ENCODE data around the gene SDK2.
A peak's percentile ranks its signal among the peaks of the same experiment; 100 is the strongest.

SDK2 gene

GRCh38 chr17:73338566-73339197 is 305.6 kb downstream of the SDK2 start:
- H3K18ac ChIP-seq (ENCODE audit: low read length): peak overlapping the region; percentile 50
- no peak overlapping the region for H2BK12ac ChIP-seq (ENCODE audit: low read length)
- no peak overlapping the region for H2AK5ac ChIP-seq (ENCODE audit: low read depth, low read length)
- H3K9ac ChIP-seq (ENCODE audit: low read depth, low read length, poor library complexity): no peak overlapping the region
- H2BK5ac ChIP-seq (ENCODE audit: low read length): no peak overlapping the region
- H4K91ac ChIP-seq (ENCODE audit: low read depth, low read length, poor library complexity): no peak overlapping the region
- H3K4ac ChIP-seq (ENCODE audit: low read length): no peak overlapping the region
- H2BK120ac ChIP-seq (ENCODE audit: low read depth, low read length): no peak overlapping the region
- H3K4me1 ChIP-seq (ENCODE audit: control insufficient read depth in 2 of 2, insufficient read depth in 1 of 2, low read depth in 1 of 2, low read length in 2 of 2): peaks cover 24 to 34% of the 10 kb centered on the region in 2 donors
- H3K4me3 ChIP-seq (ENCODE audit: low read length in 2 of 2): no peak overlapping the region
- H4K8ac ChIP-seq (ENCODE audit: low read depth, low read length): no peak overlapping the region
- H2BK15ac ChIP-seq (ENCODE audit: low read length): no peak overlapping the region
- no peaks in the 10 kb centered on the region for H3K9me3 ChIP-seq (replicated peaks in 1 of 2; ENCODE audit: control insufficient read depth in 2 of 2, insufficient read depth in 1 of 2, low read depth in 1 of 2, low read length in 2 of 2)
- H3K23ac ChIP-seq (ENCODE audit: low read depth, low read length, poor library complexity): no peak overlapping the region
- no peaks in the 10 kb centered on the region for H3K27me3 ChIP-seq (ENCODE audit: control insufficient read depth in 3 of 3, insufficient read depth in 3 of 3, low read depth in 1 of 3, low read length in 3 of 3)
- H3K27ac ChIP-seq (replicated peaks; ENCODE audit: low read length): no peak overlapping the region
- WGBS, 2 donors (ENCODE audit: extremely low coverage in 2 of 2, insufficient read length in 2 of 2, insufficient replicate concordance in 1 of 2): no CpG with 5 or more reads among the region's 22 CpGs
- H3K79me1 ChIP-seq (ENCODE audit: low read depth, low read length): peaks cover 3% of the 10 kb centered on the region
- DNase-seq (ENCODE audit: low spot score): no peak
- no peak overlapping the region for H2AFZ ChIP-seq (ENCODE audit: low read length)
- H3K36me3 ChIP-seq (replicated peaks in 1 of 2; ENCODE audit: control insufficient read depth in 2 of 2, insufficient read depth in 2 of 2, low read length in 2 of 2): peaks cover 8 to 12% of the 10 kb centered on the region in 2 donors
- no peak overlapping the region for H3K14ac ChIP-seq (ENCODE audit: low read length)
- H3K4me2 ChIP-seq (ENCODE audit: insufficient read depth, low read length, poor library complexity, severe bottlenecking): no peak overlapping the region

- Histone ChIP-seq H3K9ac (ENCODE audit: low read depth, low read length, poor library complexity) (no peak overlapping the region), H3K27ac (replicated peaks; ENCODE audit: low read length) (no peak overlapping the region), H2BK5ac (ENCODE audit: low read length) (no peak overlapping the region), H2AK5ac (ENCODE audit: low read depth, low read length) (no peak overlapping the region), H3K18ac (ENCODE audit: low read length) (no peak overlapping the region), H2BK12ac (ENCODE audit: low read length) (no peak overlapping the region), H3K4me2 (ENCODE audit: insufficient read depth, low read length, poor library complexity, severe bottlenecking) (no peak overlapping the region), H3K4me3 (ENCODE audit: low read length in 2 of 2) (no peak overlapping the region), H4K91ac (ENCODE audit: low read depth, low read length, poor library complexity) (no peak overlapping the region), H3K9me3 (replicated peaks in 1 of 2; ENCODE audit: control insufficient read depth in 2 of 2, insufficient read depth in 1 of 2, low read depth in 1 of 2, low read length in 2 of 2) (no peaks in the 10 kb centered on the region), H3K14ac (ENCODE audit: low read length) (no peak overlapping the region), H3K4ac (ENCODE audit: low read length) (no peak overlapping the region), H2BK15ac (ENCODE audit: low read length) (no peak overlapping the region), H2BK120ac (ENCODE audit: low read depth, low read length) (no peak overlapping the region), H3K27me3 (ENCODE audit: control insufficient read depth in 3 of 3, insufficient read depth in 3 of 3, low read depth in 1 of 3, low read length in 3 of 3) (no peaks in the 10 kb centered on the region), H3K79me1 (ENCODE audit: low read depth, low read length) (peaks cover 3% of the 10 kb centered on the region), H4K8ac (ENCODE audit: low read depth, low read length) (no peak overlapping the region), H3K36me3 (replicated peaks in 1 of 2; ENCODE audit: control insufficient read depth in 2 of 2, insufficient read depth in 2 of 2, low read length in 2 of 2) (peaks cover 8 to 12% of the 10 kb centered on the region in 2 donors), H3K23ac (ENCODE audit: low read depth, low read length, poor library complexity) (no peak overlapping the region), H2AFZ (ENCODE audit: low read length) (no peak overlapping the region), H3K4me1 (ENCODE audit: control insufficient read depth in 2 of 2, insufficient read depth in 1 of 2, low read depth in 1 of 2, low read length in 2 of 2) (peaks cover 21 to 33% of the 10 kb centered on the region in 2 donors)
- no CpG with 5 or more reads among the region's 13 CpGs for WGBS, 2 donors (ENCODE audit: extremely low coverage in 2 of 2, insufficient read length in 2 of 2, insufficient replicate concordance in 1 of 2)
- DNase-seq (ENCODE audit: low spot score): no peak
Measured at GRCh38 chr17:73338050-73338521, 306.2 kb downstream of the SDK2 start.

GRCh38 chr17:73337330-73337710 is 306.9 kb downstream of the SDK2 start:
- no peak overlapping the region for H3K4me2 ChIP-seq (ENCODE audit: insufficient read depth, low read length, poor library complexity, severe bottlenecking)

GRCh38 chr17:73336408-73337329 is 307.6 kb downstream of the SDK2 start:
- H3K14ac ChIP-seq (ENCODE audit: low read length): no peak overlapping the region
- H3K18ac ChIP-seq (ENCODE audit: low read length): peak overlapping the region; percentile 54
- H3K79me1 ChIP-seq (ENCODE audit: low read depth, low read length): peaks cover 3% of the 10 kb centered on the region
- peak overlapping the region; percentile 60 for H2BK12ac ChIP-seq (ENCODE audit: low read length)
- no peak overlapping the region for H3K4me2 ChIP-seq (ENCODE audit: insufficient read depth, low read length, poor library complexity, severe bottlenecking)
- no peaks in the 10 kb centered on the region for H3K27me3 ChIP-seq (ENCODE audit: control insufficient read depth in 3 of 3, insufficient read depth in 3 of 3, low read depth in 1 of 3, low read length in 3 of 3)
- no peak overlapping the region for H2BK5ac ChIP-seq (ENCODE audit: low read length)
- no peak overlapping the region for H3K27ac ChIP-seq (replicated peaks; ENCODE audit: low read length)
- peaks cover 8 to 12% of the 10 kb centered on the region in 2 donors for H3K36me3 ChIP-seq (replicated peaks in 1 of 2; ENCODE audit: control insufficient read depth in 2 of 2, insufficient read depth in 2 of 2, low read length in 2 of 2)
- WGBS, 2 donors (ENCODE audit: extremely low coverage in 2 of 2, insufficient read length in 2 of 2, insufficient replicate concordance in 1 of 2): no CpG with 5 or more reads among the region's 13 CpGs
- no peak overlapping the region for H3K4ac ChIP-seq (ENCODE audit: low read length)
- H4K91ac ChIP-seq (ENCODE audit: low read depth, low read length, poor library complexity): no peak overlapping the region
- H3K9me3 ChIP-seq (replicated peaks in 1 of 2; ENCODE audit: control insufficient read depth in 2 of 2, insufficient read depth in 1 of 2, low read depth in 1 of 2, low read length in 2 of 2): no peaks in the 10 kb centered on the region
- no peak overlapping the region for H2AFZ ChIP-seq (ENCODE audit: low read length)
- no peak overlapping the region for H2BK120ac ChIP-seq (ENCODE audit: low read depth, low read length)
- H3K4me1 ChIP-seq (ENCODE audit: control insufficient read depth in 2 of 2, insufficient read depth in 1 of 2, low read depth in 1 of 2, low read length in 2 of 2): peaks cover 8 to 22% of the 10 kb centered on the region in 2 donors
- H2AK5ac ChIP-seq (ENCODE audit: low read depth, low read length): no peak overlapping the region
- peak overlapping the region; percentile 13 for H3K9ac ChIP-seq (ENCODE audit: low read depth, low read length, poor library complexity)
- no peak overlapping the region for H3K23ac ChIP-seq (ENCODE audit: low read depth, low read length, poor library complexity)
- no peak overlapping the region for H2BK15ac ChIP-seq (ENCODE audit: low read length)
- H3K4me3 ChIP-seq (ENCODE audit: low read length in 2 of 2): no peak overlapping the region
- H4K8ac ChIP-seq (ENCODE audit: low read depth, low read length): no peak overlapping the region
- no peak for DNase-seq (ENCODE audit: low spot score)

More at GRCh38 chr17:73337330-73337710, 306.9 kb downstream of the SDK2 start:
- H3K9me3 ChIP-seq (replicated peaks in 1 of 2; ENCODE audit: control insufficient read depth in 2 of 2, insufficient read depth in 1 of 2, low read depth in 1 of 2, low read length in 2 of 2): no peaks in the 10 kb centered on the region
- H3K23ac ChIP-seq (ENCODE audit: low read depth, low read length, poor library complexity): no peak overlapping the region
- H4K91ac ChIP-seq (ENCODE audit: low read depth, low read length, poor library complexity): no peak overlapping the region
- no CpG with 5 or more reads among the region's 4 CpGs for WGBS, 2 donors (ENCODE audit: extremely low coverage in 2 of 2, insufficient read length in 2 of 2, insufficient replicate concordance in 1 of 2)
- H2BK5ac ChIP-seq (ENCODE audit: low read length): no peak overlapping the region
- no peak overlapping the region for H2BK120ac ChIP-seq (ENCODE audit: low read depth, low read length)
- H3K79me1 ChIP-seq (ENCODE audit: low read depth, low read length): peaks cover 3% of the 10 kb centered on the region
- H3K18ac ChIP-seq (ENCODE audit: low read length): no peak overlapping the region
- no peak overlapping the region for H4K8ac ChIP-seq (ENCODE audit: low read depth, low read length)
- H3K27ac ChIP-seq (replicated peaks; ENCODE audit: low read length): no peak overlapping the region
- no peak overlapping the region for H3K9ac ChIP-seq (ENCODE audit: low read depth, low read length, poor library complexity)
- no peaks in the 10 kb centered on the region for H3K27me3 ChIP-seq (ENCODE audit: control insufficient read depth in 3 of 3, insufficient read depth in 3 of 3, low read depth in 1 of 3, low read length in 3 of 3)
- H2AFZ ChIP-seq (ENCODE audit: low read length): no peak overlapping the region
- peak overlapping the region; percentile 60 for H2BK12ac ChIP-seq (ENCODE audit: low read length)
- no peak overlapping the region for H2AK5ac ChIP-seq (ENCODE audit: low read depth, low read length)
- H2BK15ac ChIP-seq (ENCODE audit: low read length): no peak overlapping the region
- H3K4ac ChIP-seq (ENCODE audit: low read length): no peak overlapping the region
- no peak for DNase-seq (ENCODE audit: low spot score)
- H3K36me3 ChIP-seq (replicated peaks in 1 of 2; ENCODE audit: control insufficient read depth in 2 of 2, insufficient read depth in 2 of 2, low read length in 2 of 2): peaks cover 8 to 12% of the 10 kb centered on the region in 2 donors
- H3K14ac ChIP-seq (ENCODE audit: low read length): no peak overlapping the region
- no peak overlapping the region for H3K4me3 ChIP-seq (ENCODE audit: low read length in 2 of 2)
- H3K4me1 ChIP-seq (ENCODE audit: control insufficient read depth in 2 of 2, insufficient read depth in 1 of 2, low read depth in 1 of 2, low read length in 2 of 2): peaks cover 13 to 26% of the 10 kb centered on the region in 2 donors

Data from neuronal stem cell (in vitro differentiated cells).